HG03460 (cell line): ENCODE results near the gene FUOM.

Experiments
- ATAC-seq: cut with Tn5 transposase; IDR thresholded peaks from one replicate; pipeline ENCODE4 v1.9.1; 2021; ENCODE audit not compliant: unreplicated experiment

The FUOM gene

GRCh38 chr10:133357285-133358161 lies at the start of gene FUOM:
Gene FUOM (minus strand): TSS chr10:133358019. CDS start chr10:133358007, 12 bp downstream.
- peak; percentile 72 for ATAC-seq

- ATAC-seq: peak; percentile 47
These were observed 48.2 kb upstream of the FUOM start for GRCh38 chr10:133405844-133406527.

- no peak for ATAC-seq
These were observed 47.5 kb upstream of the FUOM start for GRCh38 chr10:133405272-133405671.

- no peak for ATAC-seq
These were observed 46.0 kb upstream of the FUOM start for GRCh38 chr10:133403784-133404183.

GRCh38 chr10:133403359-133403758 lies 45.5 kb upstream of the FUOM start:
- no peak for ATAC-seq

GRCh38 chr10:133401981-133402725 lies 44.3 kb upstream of the FUOM start:
- ATAC-seq: no peak

- ATAC-seq: no peak
These were observed 43.7 kb upstream of the FUOM start for GRCh38 chr10:133401500-133401899.

GRCh38 chr10:133400624-133401424 lies 43.0 kb upstream of the FUOM start:
- ATAC-seq: peak; percentile 72

GRCh38 chr10:133399123-133399601 lies 41.3 kb upstream of the FUOM start:
- ATAC-seq: no peak

- no peak for ATAC-seq
These were observed 40.1 kb upstream of the FUOM start for GRCh38 chr10:133397938-133398337.

GRCh38 chr10:133396035-133396624 lies 38.3 kb upstream of the FUOM start:
- no peak for ATAC-seq

- ATAC-seq: no peak
These were observed 37.0 kb upstream of the FUOM start for GRCh38 chr10:133394801-133395221.

- ATAC-seq: peak; percentile 55
These were observed 36.3 kb upstream of the FUOM start, which contains the start of gene MTG1 for GRCh38 chr10:133394064-133394663. Gene MTG1 (plus strand): TSS chr10:133394157. CDS start chr10:133394221, 64 bp downstream.

GRCh38 chr10:133393401-133394063 lies 35.7 kb upstream of the FUOM start:
- no peak for ATAC-seq

- no peak for ATAC-seq
These were observed 34.1 kb upstream of the FUOM start for GRCh38 chr10:133391761-133392518.

GRCh38 chr10:133391249-133391635 lies 33.4 kb upstream of the FUOM start:
- no peak for ATAC-seq

GRCh38 chr10:133390597-133391248 lies 32.9 kb upstream of the FUOM start:
- ATAC-seq: no peak
